GM12892 (cell line): ENCODE data around the gene ZNF138.

Source experiments
- DNase-seq: peaks from one replicate; pipeline ENCODE4 v3.0.0; 2011; ENCODE audit not compliant: insufficient read length
- FAIRE-seq: peaks from 2 replicates; lab custom pipeline; 2011; peaks lifted over from hg19 to GRCh38; lab: Jason Lieb, UNC
- POLR2A ChIP-seq: IDR thresholded peaks from 2 replicates; pipeline ENCODE4 v1.6.1; 2011; ENCODE audit warnings: low read depth, low read length, control low read depth
- POLR2AphosphoS5 ChIP-seq: IDR thresholded peaks from 2 replicates; pipeline ENCODE4 v1.6.1; 2011; ENCODE audit warnings: low read depth, low read length, control low read depth
- TAF1 ChIP-seq: IDR thresholded peaks from 2 replicates; pipeline ENCODE4 v1.6.1; 2011; ENCODE audit warnings: low read depth, mild to moderate bottlenecking, control low read depth, low read length, borderline replicate concordance

ZNF138 gene

GRCh38 chr7:64872351-64873154, 78.3 kb downstream of the ZNF138 start:
- FAIRE-seq (no peak), DNase-seq (peak; percentile 3)
- TF ChIP-seq POLR2A (no peak), POLR2AphosphoS5 (no peak), TAF1 (no peak)

GRCh38 chr7:64873155-64873500, 78.9 kb downstream of the ZNF138 start:
- DNase-seq (no peak), FAIRE-seq (no peak)
- TF ChIP-seq TAF1 (no peak), POLR2AphosphoS5 (no peak), POLR2A (no peak)

- no peak for DNase-seq
- no peak for FAIRE-seq
- no peak for TF ChIP-seq TAF1
- TF ChIP-seq POLR2AphosphoS5 = no peak
- TF ChIP-seq POLR2A = no peak
These were observed 79.3 kb downstream of the ZNF138 start for GRCh38 chr7:64873517-64873916.

GRCh38 chr7:64874114-64874513, 79.9 kb downstream of the ZNF138 start:
- no peak for FAIRE-seq
- TF ChIP-seq POLR2AphosphoS5 (no peak), TAF1 (no peak), POLR2A (no peak)
- DNase-seq = no peak

- TF ChIP-seq TAF1 (no peak), POLR2AphosphoS5 (no peak), POLR2A (no peak)
- no peak for FAIRE-seq
- DNase-seq = peak; percentile 2
These were observed 80.5 kb downstream of the ZNF138 start for GRCh38 chr7:64874562-64875250.

GRCh38 chr7:64875258-64875657, 81.0 kb downstream of the ZNF138 start:
- TF ChIP-seq POLR2A (no peak), TAF1 (no peak), POLR2AphosphoS5 (no peak)
- no peak for DNase-seq
- no peak for FAIRE-seq

GRCh38 chr7:64875658-64876406, 81.6 kb downstream of the ZNF138 start:
- no peak for FAIRE-seq
- DNase-seq = peak; percentile 0
- TF ChIP-seq TAF1 = no peak
- no peak for TF ChIP-seq POLR2AphosphoS5
- no peak for TF ChIP-seq POLR2A

GRCh38 chr7:64876792-64877713, 82.8 kb downstream of the ZNF138 start:
- TF ChIP-seq TAF1 (no peak), POLR2A (no peak), POLR2AphosphoS5 (no peak)
- FAIRE-seq (no peak), DNase-seq (peak; percentile 19)

GRCh38 chr7:64877714-64878610, 83.7 kb downstream of the ZNF138 start:
- no peak for FAIRE-seq
- TF ChIP-seq TAF1 (no peak), POLR2AphosphoS5 (no peak), POLR2A (no peak)
- DNase-seq = peak; percentile 9

- FAIRE-seq (no peak), DNase-seq (no peak)
- no peak for TF ChIP-seq POLR2AphosphoS5
- TF ChIP-seq TAF1 = no peak
- TF ChIP-seq POLR2A = no peak
These were observed 84.5 kb downstream of the ZNF138 start for GRCh38 chr7:64878684-64879083.
